GM19023 (cell line): ENCODE measurements around the gene CCDC141.

Experiments
- ATAC-seq: cut with Tn5 transposase; IDR thresholded peaks from one replicate; pipeline ENCODE4 v1.9.1; 2021; ENCODE audit warnings: mild to moderate bottlenecking, moderate library complexity; ENCODE audit not compliant: unreplicated experiment

CCDC141 gene

GRCh38 chr2:178877874-178878273 is 172.1 kb downstream of the CCDC141 start:
- ATAC-seq, result no peak

- ATAC-seq, result no peak
Observed at GRCh38 chr2:178874529-178875240, 175.3 kb downstream of the CCDC141 start.

- no peak for ATAC-seq
Observed at GRCh38 chr2:178873912-178874311, 176.0 kb downstream of the CCDC141 start.

- no peak for ATAC-seq
Observed at GRCh38 chr2:178871536-178871935, 178.4 kb downstream of the CCDC141 start.

GRCh38 chr2:178870703-178871102 is 179.2 kb downstream of the CCDC141 start:
- no peak for ATAC-seq

- no peak for ATAC-seq
Observed at GRCh38 chr2:178865999-178866398, 183.9 kb downstream of the CCDC141 start.

- no peak for ATAC-seq
Observed at GRCh38 chr2:178865146-178865936, 184.6 kb downstream of the CCDC141 start.

GRCh38 chr2:178863856-178864620 is 185.9 kb downstream of the CCDC141 start:
- no peak for ATAC-seq

- no peak for ATAC-seq
Observed at GRCh38 chr2:178863130-178863855, 186.6 kb downstream of the CCDC141 start.

- no peak for ATAC-seq
Observed at GRCh38 chr2:178860551-178860950, 189.4 kb downstream of the CCDC141 start.

GRCh38 chr2:178859730-178860129 is 190.2 kb downstream of the CCDC141 start:
- no peak for ATAC-seq

- ATAC-seq, result no peak
Observed at GRCh38 chr2:178858896-178859625, 190.9 kb downstream of the CCDC141 start.

GRCh38 chr2:178855151-178855550 is 194.8 kb downstream of the CCDC141 start:
- ATAC-seq, result no peak

- no peak for ATAC-seq
Observed at GRCh38 chr2:178848335-178848734, 201.6 kb downstream of the CCDC141 start.

- ATAC-seq, result no peak
Observed at GRCh38 chr2:178846458-178846802, 203.5 kb downstream of the CCDC141 start.

- no peak for ATAC-seq
Observed at GRCh38 chr2:178845566-178846457, 204.1 kb downstream of the CCDC141 start.

- ATAC-seq, result no peak
Observed at GRCh38 chr2:178844701-178845100, 205.2 kb downstream of the CCDC141 start.

GRCh38 chr2:178844269-178844668 is 205.7 kb downstream of the CCDC141 start:
- ATAC-seq, result no peak

GRCh38 chr2:178843697-178844096 is 206.2 kb downstream of the CCDC141 start:
- ATAC-seq, result no peak
